B cell (primary cell): ENCODE data around the gene RASA4B.

Source experiments
- CTCF ChIP-seq: fragments of 200-600 bp; IDR thresholded peaks from one replicate; pipeline ENCODE4 v1.8.0; 2022; ENCODE audit warnings: antibody characterized with exemption, mild to moderate bottlenecking
- EZH2 ChIP-seq: IDR thresholded peaks from 2 replicates; pipeline ENCODE4 v1.6.1; 2012; ENCODE audit warnings: borderline replicate concordance, low read depth, mild to moderate bottlenecking, moderate library complexity, low read length; ENCODE audit not compliant: insufficient read depth, poor library complexity, severe bottlenecking

GRCh38 chr7:102468478-102469350 is 48.9 kb downstream of the RASA4B start:
- no peak for TF ChIP-seq CTCF
- TF ChIP-seq EZH2, result no peak
